WERI-Rb-1 (cell line): ENCODE measurements around the gene BRPF3.

ENCODE experiments used
- DNase-seq: peaks from one replicate; pipeline ENCODE4 v3.0.0-alpha.2; 2020
- H3K27ac ChIP-seq: fragments of 250-450 bp; sonication (Bioruptor Pico); 2 replicates; pipeline ENCODE4 v1.5.1; 2020; ENCODE audit warnings: mild to moderate bottlenecking, moderate library complexity
- H3K27me3 ChIP-seq: fragments of 250-450 bp; sonication (Bioruptor Pico); 2 replicates; pipeline ENCODE4 v1.5.1; 2021; ENCODE audit warnings: mild to moderate bottlenecking, low read depth, moderate library complexity; ENCODE audit not compliant: insufficient read depth, severe bottlenecking
- H3K36me3 ChIP-seq: fragments of 250-450 bp; sonication (Bioruptor Pico); 2 replicates; pipeline ENCODE4 v1.5.1; 2020; ENCODE audit warnings: mild to moderate bottlenecking, moderate library complexity
- H3K4me3 ChIP-seq: 2 replicates; pipeline ENCODE4 v1.5.1; 2011; ENCODE audit warnings: low read depth, mild to moderate bottlenecking, control low read depth, low read length
- H3K9me3 ChIP-seq: fragments of 250-450 bp; sonication (Bioruptor Pico); 2 replicates; pipeline ENCODE4 v1.5.1; 2021; ENCODE audit warnings: mild to moderate bottlenecking, moderate library complexity; ENCODE audit not compliant: severe bottlenecking
- TF ChIP-seq, protein P1 (sequence below): IDR thresholded peaks from 2 replicates; pipeline ENCODE4 v1.5.1; 2011; ENCODE audit warnings: low read depth, mild to moderate bottlenecking, control low read depth, inconsistent platforms, low read length

BRPF3 gene

DNA sequence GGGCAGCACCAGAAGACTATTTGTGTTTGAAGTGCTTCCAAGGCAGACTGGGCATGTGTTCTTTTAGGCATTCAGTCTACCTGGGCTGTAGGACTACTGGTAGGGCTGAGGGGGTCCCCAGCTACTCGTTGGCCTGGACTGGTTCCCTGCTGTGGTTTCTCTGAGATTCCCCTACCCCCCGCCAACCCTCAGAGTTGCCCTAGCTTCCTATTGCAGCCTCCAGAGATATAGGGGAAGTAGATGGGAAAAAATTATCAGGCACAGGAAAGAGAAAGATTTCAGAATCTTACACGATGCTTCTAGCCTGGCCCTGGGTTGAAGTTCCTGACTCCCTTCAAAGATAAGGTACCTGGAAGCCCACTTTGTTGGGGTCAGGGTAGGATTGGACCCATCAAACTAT is 22.5 kb downstream of the BRPF3 start:
- Histone ChIP-seq H3K4me3 (no peak overlapping the region), H3K9me3 (no peaks in the 10 kb centered on the region), H3K27me3 (no peaks in the 10 kb centered on the region), H3K36me3 (peaks cover 98% of the 10 kb centered on the region), H3K27ac (no peak overlapping the region)
- TF ChIP-seq, protein P1, sequence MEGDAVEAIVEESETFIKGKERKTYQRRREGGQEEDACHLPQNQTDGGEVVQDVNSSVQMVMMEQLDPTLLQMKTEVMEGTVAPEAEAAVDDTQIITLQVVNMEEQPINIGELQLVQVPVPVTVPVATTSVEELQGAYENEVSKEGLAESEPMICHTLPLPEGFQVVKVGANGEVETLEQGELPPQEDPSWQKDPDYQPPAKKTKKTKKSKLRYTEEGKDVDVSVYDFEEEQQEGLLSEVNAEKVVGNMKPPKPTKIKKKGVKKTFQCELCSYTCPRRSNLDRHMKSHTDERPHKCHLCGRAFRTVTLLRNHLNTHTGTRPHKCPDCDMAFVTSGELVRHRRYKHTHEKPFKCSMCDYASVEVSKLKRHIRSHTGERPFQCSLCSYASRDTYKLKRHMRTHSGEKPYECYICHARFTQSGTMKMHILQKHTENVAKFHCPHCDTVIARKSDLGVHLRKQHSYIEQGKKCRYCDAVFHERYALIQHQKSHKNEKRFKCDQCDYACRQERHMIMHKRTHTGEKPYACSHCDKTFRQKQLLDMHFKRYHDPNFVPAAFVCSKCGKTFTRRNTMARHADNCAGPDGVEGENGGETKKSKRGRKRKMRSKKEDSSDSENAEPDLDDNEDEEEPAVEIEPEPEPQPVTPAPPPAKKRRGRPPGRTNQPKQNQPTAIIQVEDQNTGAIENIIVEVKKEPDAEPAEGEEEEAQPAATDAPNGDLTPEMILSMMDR: no peak
- peak; percentile 4 for DNase-seq

DNA sequence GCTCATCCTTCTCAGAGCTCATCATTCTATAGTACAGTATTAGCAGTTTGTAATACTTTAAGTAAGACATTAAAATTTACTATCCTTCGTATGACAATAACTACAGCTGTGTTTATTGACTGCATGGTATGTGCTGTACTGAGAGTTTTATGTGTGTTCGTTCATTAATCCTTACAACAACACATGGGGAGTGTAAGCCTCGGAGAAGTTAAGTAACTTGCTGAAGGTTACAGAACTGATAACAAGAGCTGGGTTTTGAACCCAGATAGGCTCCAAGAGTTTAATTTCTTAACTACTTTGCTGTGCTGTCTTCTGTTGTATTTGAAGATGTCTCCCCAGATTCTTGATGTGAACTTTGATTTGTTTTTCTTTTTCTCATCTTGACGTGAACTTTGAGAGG is 23.7 kb downstream of the BRPF3 start:
- H3K9me3 ChIP-seq: no peaks in the 10 kb centered on the region
- H3K4me3 ChIP-seq: no peak overlapping the region
- H3K27me3 ChIP-seq: no peaks in the 10 kb centered on the region
- H3K36me3 ChIP-seq: peaks cover 98% of the 10 kb centered on the region
- DNase-seq: no peak
- TF ChIP-seq, protein P1: no peak
- no peak overlapping the region for H3K27ac ChIP-seq

DNA sequence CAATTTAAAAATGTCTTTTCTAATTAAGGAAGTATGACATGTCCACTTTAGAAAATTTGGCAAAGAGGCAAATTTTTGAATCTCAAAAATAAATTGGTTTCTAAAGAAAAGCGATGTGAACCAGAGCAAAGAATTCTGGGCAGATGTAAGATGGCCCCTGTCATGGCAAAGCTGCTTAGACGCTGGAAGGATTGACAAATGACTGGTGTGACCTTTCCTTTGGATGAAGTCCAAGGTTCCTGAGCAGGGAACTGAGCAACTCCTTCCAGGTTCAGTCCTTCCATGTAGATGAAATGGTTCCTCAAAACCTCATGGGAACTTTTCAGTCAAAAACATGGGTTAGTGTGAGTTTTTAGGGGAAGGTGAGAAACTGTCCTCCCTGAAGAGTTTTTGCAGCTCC is 25.1 kb downstream of the BRPF3 start:
- DNase-seq: no peak
- Histone ChIP-seq H3K27me3 (no peaks in the 10 kb centered on the region), H3K4me3 (no peak overlapping the region), H3K36me3 (peaks cover 98% of the 10 kb centered on the region), H3K9me3 (no peaks in the 10 kb centered on the region), H3K27ac (no peak overlapping the region)
- TF ChIP-seq, protein P1: no peak

DNA sequence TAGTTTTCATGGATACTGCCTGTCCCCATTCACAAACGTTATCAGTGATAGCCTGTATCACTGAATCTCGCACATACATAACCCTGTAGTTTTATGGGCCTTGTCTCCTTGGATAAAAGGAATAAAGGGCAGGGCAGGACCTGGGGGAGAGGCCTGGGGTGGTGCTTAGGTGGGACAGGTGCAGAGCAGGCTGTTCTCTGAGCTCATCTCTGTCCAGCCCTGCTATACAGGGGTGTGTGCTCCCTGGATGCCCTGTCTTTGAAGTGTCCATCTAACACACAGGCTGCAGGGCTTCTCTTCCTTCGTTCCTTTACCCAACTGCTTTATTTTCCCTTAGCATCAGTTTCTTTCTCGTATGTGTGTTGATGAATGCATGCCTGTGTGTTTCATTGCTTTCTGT is 26.4 kb downstream of the BRPF3 start:
- no peaks in the 10 kb centered on the region for H3K27me3 ChIP-seq
- H3K27ac ChIP-seq: no peak overlapping the region
- no peaks in the 10 kb centered on the region for H3K9me3 ChIP-seq
- peaks cover 98% of the 10 kb centered on the region for H3K36me3 ChIP-seq
- H3K4me3 ChIP-seq: no peak overlapping the region
- TF ChIP-seq, protein P1: no peak
- no peak for DNase-seq

DNA sequence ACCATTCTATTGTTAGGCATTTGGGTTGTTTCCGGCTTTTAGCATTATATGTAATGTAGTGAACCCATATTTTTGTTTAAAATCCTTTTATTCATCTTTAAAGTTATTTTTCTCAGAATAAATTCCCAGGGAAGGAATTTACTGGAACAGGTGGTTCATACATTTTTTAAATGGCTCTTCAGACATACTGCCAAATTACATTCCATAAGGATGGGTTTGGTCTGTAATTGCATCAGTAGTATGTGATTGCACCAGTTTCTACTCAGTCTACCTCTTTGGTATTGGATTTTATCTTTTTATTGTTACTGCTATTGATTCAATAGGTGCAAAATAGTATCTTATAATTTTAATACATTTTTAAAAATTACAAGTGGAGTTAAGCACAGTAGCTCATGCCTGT is 27.2 kb downstream of the BRPF3 start:
- Histone ChIP-seq H3K4me3 (no peak overlapping the region), H3K27ac (no peak overlapping the region), H3K27me3 (no peaks in the 10 kb centered on the region), H3K36me3 (peaks cover 98% of the 10 kb centered on the region), H3K9me3 (no peaks in the 10 kb centered on the region)
- TF ChIP-seq, protein P1: no peak
- no peak for DNase-seq

DNA sequence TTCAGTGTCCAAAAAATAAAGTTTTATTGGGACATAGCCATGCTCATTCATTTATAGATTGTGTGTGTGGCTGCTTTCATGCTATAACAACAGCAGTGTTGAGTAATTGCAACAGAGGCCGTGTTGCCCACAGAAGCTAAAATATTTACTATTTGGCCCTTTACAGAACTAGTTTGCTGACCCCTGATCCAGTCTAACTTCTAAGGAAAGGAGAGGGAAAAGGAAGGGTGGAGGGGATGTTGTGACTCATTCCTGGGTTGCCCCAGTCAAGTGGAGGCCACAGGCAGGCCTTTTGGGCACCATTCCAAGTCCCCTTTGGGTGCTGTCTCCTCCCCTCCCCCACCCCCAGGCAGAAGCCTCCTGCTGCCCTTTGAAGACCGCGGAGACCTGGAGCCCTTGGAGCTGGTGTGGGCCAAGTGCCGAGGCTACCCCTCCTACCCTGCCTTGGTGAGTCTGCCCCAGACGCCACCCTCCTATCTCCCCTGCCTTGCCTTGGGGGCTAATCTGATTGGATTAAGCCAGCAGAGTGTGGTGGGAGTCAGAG is 28.4 kb downstream of the BRPF3 start:
- Histone ChIP-seq H3K36me3 (peaks cover 98% of the 10 kb centered on the region), H3K27ac (no peak overlapping the region), H3K27me3 (no peaks in the 10 kb centered on the region), H3K9me3 (no peaks in the 10 kb centered on the region), H3K4me3 (no peak overlapping the region)
- TF ChIP-seq, protein P1: no peak
- peak; percentile 43 for DNase-seq
